Testis (tissue), 2 donors: ENCODE data around the gene ALCAM.

ENCODE experiments used
- CTCF ChIP-seq, 3 experiments: fragments of 450-650 bp in 2 of 3; fragments of 200-600 bp in 1 of 3; sonication (generic) in 1 of 3; IDR thresholded peaks; one replicate each; pipeline ENCODE4 v1.5.1; 2016 to 2019; ENCODE audit warnings: antibody characterized with exemption in 3 of 3, mild to moderate bottlenecking in 2 of 3, moderate library complexity in 1 of 3
- POLR2A ChIP-seq: fragments of 450-650 bp; IDR thresholded peaks from one replicate; pipeline ENCODE4 v1.6.1; 2017; ENCODE audit warnings: antibody characterized with exemption, mild to moderate bottlenecking, moderate library complexity

DNA sequence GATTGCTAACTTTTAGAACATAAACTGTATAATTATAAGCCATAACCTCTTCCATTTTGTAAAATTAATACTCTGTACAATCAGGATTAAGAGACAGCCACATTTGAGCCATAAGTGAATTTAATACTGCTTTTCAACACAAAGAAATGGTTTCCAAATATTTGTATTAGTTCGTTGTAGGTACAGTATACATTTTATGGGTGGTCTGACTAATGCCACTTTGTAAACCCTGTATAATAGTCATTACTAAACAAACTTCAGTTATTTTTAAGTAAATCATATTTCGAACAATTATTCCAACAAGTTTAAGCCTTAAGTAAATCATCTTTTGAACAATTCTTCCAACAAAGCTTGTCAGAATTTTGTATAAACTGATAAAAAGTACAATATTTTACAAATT is 11.0 kb downstream of the ALCAM start:
- TF ChIP-seq CTCF (IDR thresholded peaks at IDR 0.05) (no peak), POLR2A (no peak)
